Esophagus squamous epithelium (tissue), 4 donors: Measurements from ENCODE around the gene CCSER1.

ENCODE experiments used
- CTCF ChIP-seq, 6 experiments: fragments of 450-650 bp in 4 of 6; fragments of 200-600 bp in 2 of 6; sonication (generic) in 2 of 6; IDR thresholded peaks; one replicate each; pipeline ENCODE4 v1.5.1; 2016 to 2019; ENCODE audit warnings: antibody characterized with exemption in 6 of 6, mild to moderate bottlenecking in 4 of 6, moderate library complexity in 4 of 6
- POLR2A ChIP-seq, 4 donors: fragments of 450-650 bp; IDR thresholded peaks; one replicate each; pipeline ENCODE4 v1.6.1; 2017; ENCODE audit warnings: antibody characterized with exemption in 4 of 4, mild to moderate bottlenecking in 4 of 4, moderate library complexity in 3 of 4

GRCh38 chr4:90844241-90844640 lies 717.0 kb downstream of the CCSER1 start:
- TF ChIP-seq CTCF (IDR thresholded peaks at IDR 0.05) = no peak
- TF ChIP-seq POLR2A (IDR thresholded peaks at IDR 0.05) = no peak
